Gastroesophageal sphincter (tissue), 3 donors: ENCODE results near the gene ELAVL4.

ENCODE experiments used
- POLR2A ChIP-seq, 2 donors: fragments of 450-650 bp; IDR thresholded peaks; one replicate each; pipeline ENCODE4 v1.6.1; 2017; ENCODE audit warnings: antibody characterized with exemption in 2 of 2, mild to moderate bottlenecking in 2 of 2, moderate library complexity in 1 of 2
- TF ChIP-seq, protein P1 (sequence below), 4 experiments: fragments of 200-600 bp in 2 of 4; fragments of 450-650 bp in 2 of 4; sonication (generic) in 1 of 4; IDR thresholded peaks; one replicate each; pipeline ENCODE4 v1.5.1; 2017 to 2019; ENCODE audit warnings: antibody characterized with exemption in 4 of 4, mild to moderate bottlenecking in 2 of 4, moderate library complexity in 2 of 4

- TF ChIP-seq, protein P1, sequence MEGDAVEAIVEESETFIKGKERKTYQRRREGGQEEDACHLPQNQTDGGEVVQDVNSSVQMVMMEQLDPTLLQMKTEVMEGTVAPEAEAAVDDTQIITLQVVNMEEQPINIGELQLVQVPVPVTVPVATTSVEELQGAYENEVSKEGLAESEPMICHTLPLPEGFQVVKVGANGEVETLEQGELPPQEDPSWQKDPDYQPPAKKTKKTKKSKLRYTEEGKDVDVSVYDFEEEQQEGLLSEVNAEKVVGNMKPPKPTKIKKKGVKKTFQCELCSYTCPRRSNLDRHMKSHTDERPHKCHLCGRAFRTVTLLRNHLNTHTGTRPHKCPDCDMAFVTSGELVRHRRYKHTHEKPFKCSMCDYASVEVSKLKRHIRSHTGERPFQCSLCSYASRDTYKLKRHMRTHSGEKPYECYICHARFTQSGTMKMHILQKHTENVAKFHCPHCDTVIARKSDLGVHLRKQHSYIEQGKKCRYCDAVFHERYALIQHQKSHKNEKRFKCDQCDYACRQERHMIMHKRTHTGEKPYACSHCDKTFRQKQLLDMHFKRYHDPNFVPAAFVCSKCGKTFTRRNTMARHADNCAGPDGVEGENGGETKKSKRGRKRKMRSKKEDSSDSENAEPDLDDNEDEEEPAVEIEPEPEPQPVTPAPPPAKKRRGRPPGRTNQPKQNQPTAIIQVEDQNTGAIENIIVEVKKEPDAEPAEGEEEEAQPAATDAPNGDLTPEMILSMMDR (IDR thresholded peaks at IDR 0.05): no peak
- no peak for TF ChIP-seq POLR2A (IDR thresholded peaks at IDR 0.05)
These were observed 55.0 kb downstream of the ELAVL4 start for GRCh38 chr1:50163680-50164079.
